ENCODE data around the gene VPS37D.
"Not testable (repeated sequence)": the region's sequence is repeated elsewhere in the genome, so short reads cannot be mapped to it uniquely, and the experiment has no call there.

Gene VPS37D

GRCh38 chr7:73706126-73707044 is 38.8 kb downstream of the VPS37D start:
- H3K27ac ChIP-seq: peak overlapping the region; percentile 20 to 47
- TF ChIP-seq CTCF (IDR thresholded peaks at IDR 0.05): no peak

GRCh38 chr7:73707045-73707631 is 39.5 kb downstream of the VPS37D start:
- no peak for DNase-seq (ENCODE audit: low spot score)
- TF ChIP-seq CTCF (IDR thresholded peaks at IDR 0.05): no peak
- H3K27ac ChIP-seq: no peak overlapping the region
- no peak overlapping the region for H3K4me3 ChIP-seq

More at GRCh38 chr7:73706126-73707044, 38.8 kb downstream of the VPS37D start:
- no peak overlapping the region for H3K4me3 ChIP-seq
- DNase-seq (ENCODE audit: low spot score): no peak

- TF ChIP-seq CTCF (IDR thresholded peaks at IDR 0.05): no peak
- Histone ChIP-seq H3K4me3 (no peak overlapping the region), H3K27ac (no peak overlapping the region)
- DNase-seq (ENCODE audit: low spot score): no peak
Measured at GRCh38 chr7:73708961-73709549, 41.4 kb downstream of the VPS37D start.

- no peak for TF ChIP-seq CTCF (IDR thresholded peaks at IDR 0.05)
- Histone ChIP-seq H3K4me3 (no peak overlapping the region), H3K27ac (no peak overlapping the region)
- no peak for DNase-seq (ENCODE audit: low spot score)
Measured at GRCh38 chr7:73712773-73713172, 45.1 kb downstream of the VPS37D start.

- H3K27ac ChIP-seq; DNase-seq (ENCODE audit: low spot score); H3K4me3 ChIP-seq: not testable (repeated sequence)
Measured at GRCh38 chr7:73713319-73713718, 45.7 kb downstream of the VPS37D start.

- H3K4me3 ChIP-seq: no peak overlapping the region
- no peak for DNase-seq (ENCODE audit: low spot score)
- no peak for TF ChIP-seq CTCF (IDR thresholded peaks at IDR 0.05)
- H3K27ac ChIP-seq: no peak overlapping the region
Measured at GRCh38 chr7:73715648-73716317, 48.2 kb downstream of the VPS37D start.

- TF ChIP-seq CTCF (IDR thresholded peaks at IDR 0.05): no peak
- Histone ChIP-seq H3K4me3 (no peak overlapping the region), H3K27ac (no peak overlapping the region)
- DNase-seq (ENCODE audit: low spot score): no peak
Measured at GRCh38 chr7:73716318-73716890, 48.8 kb downstream of the VPS37D start.
